GM21786 (cell line): ENCODE data around the gene POU3F3.

Source experiments
- ATAC-seq: cut with Tn5 transposase; IDR thresholded peaks from one replicate; pipeline ENCODE4 v1.9.1; 2021; ENCODE audit not compliant: unreplicated experiment

POU3F3 gene

DNA sequence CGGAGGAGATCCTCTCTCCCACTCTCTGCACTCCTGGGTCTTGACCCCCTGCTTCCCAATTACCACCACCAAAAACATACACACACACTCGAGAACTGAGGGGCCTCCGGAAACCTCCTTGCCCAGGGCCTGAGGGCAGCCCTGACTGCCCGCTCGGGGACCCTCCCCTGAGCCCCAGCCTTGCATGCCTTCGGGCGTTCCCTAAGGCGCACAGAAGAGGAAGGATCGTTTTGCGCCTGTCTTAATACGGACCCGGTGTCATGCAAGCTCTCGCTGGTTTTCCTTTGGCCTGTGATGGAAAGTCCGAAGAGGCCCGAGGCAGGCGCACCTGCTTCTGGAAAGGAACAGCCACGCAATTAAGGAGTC lies 19.8 kb downstream of the POU3F3 start:
- ATAC-seq = no peak

DNA sequence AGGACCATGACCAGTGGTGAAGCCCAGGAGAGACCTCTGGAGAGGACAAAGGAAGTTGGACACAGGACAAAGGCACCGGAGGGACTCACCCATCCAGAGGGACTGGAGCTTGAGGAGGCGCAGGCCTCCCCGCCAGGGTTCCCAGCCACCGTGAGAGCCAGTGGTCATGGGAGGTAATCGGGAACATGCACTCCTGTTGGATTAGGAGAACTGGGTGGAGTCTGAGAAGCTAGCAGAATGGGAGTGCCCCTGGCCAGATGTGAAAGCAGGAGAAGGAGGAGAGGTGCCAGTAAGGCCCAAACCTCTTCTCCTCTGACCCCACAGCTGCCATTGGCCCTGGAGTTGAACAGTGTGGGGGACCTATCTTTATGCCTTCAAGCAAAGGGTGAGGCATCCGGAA lies 20.3 kb downstream of the POU3F3 start:
- ATAC-seq = no peak

DNA sequence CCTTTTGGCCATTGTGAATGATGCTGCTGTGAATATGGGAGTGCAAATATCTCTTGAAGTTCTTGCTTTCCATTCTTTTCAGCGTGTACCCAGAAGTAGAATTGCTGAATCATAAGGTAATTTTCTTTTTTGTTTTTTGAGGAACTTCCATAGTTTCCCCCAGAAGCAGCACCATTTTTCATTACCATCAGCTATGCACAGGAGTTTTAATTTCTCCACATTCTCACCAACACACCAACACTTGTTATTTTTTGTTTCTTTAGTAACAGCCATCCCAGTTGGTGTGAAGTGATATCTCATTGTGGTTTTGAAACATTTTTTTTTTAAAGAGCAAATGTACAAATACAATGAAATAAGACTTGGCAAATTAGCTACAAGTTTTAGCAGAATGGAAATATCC lies 21.3 kb downstream of the POU3F3 start:
- ATAC-seq = no peak

GRCh38 chr2:104876606-104877570 lies 23.0 kb downstream of the POU3F3 start:
- no peak for ATAC-seq

- no peak for ATAC-seq
Observed at GRCh38 chr2:104878863-104879512, 25.1 kb downstream of the POU3F3 start.

GRCh38 chr2:104880076-104880475 lies 26.2 kb downstream of the POU3F3 start:
- ATAC-seq = no peak

- no peak for ATAC-seq
Observed at GRCh38 chr2:104883357-104883756, 29.4 kb downstream of the POU3F3 start.

GRCh38 chr2:104885119-104885782 lies 31.3 kb downstream of the POU3F3 start:
- ATAC-seq = no peak

GRCh38 chr2:104887676-104888075 lies 33.8 kb downstream of the POU3F3 start:
- no peak for ATAC-seq

GRCh38 chr2:104888489-104889258 lies 34.8 kb downstream of the POU3F3 start:
- ATAC-seq = no peak

DNA sequence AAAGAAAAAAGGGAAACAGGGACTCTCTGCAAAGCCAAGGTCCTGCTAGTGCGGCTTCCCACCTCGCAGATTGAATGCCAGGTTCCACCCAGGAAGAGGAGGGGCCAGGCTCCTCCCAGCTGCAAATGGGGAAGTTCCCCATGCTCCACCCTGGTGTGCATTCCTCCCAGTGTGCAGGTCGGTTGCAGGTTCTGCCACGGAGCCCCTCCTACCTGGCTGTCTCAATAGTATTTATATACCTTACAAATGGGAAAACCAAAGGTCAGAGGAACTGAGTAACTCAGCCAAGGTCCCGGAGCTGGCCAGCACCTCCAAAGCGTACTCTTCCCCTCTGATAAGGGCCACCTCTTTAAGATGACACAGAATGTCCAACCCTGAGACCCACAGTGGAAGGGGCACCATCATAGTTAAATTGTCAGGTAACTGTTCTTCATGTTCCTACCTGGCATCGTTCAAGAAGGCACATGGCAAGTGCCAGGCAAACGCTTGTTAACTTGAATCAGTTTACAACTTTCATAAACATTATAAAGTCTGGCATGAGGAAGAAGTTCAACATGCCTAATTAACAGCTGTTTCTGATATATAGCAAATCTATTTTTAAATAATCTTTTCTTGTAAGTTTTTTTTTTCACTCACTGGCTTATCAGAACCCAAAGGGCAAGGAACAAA lies 35.5 kb downstream of the POU3F3 start:
- ATAC-seq = no peak

- no peak for ATAC-seq
Observed at GRCh38 chr2:104889960-104890684, 36.2 kb downstream of the POU3F3 start.

DNA sequence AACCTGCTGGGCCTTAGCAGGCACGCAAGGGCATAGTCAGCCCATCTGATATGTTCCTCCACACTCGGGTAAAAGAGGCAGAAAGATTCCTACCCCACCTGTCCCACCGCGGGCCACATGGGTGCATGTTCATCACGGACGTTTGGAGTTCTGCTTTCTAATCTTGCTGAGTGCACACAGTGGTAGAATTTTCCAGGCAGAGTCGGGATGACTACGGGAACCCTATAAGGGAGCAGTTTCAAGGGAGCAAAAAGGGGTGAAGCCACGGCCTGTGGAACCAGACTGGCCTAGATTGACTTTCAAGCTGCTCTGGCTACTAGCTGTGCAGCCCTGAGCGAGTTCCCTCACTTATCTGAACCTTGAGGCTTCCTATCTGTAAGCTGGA lies 36.8 kb downstream of the POU3F3 start:
- no peak for ATAC-seq

DNA sequence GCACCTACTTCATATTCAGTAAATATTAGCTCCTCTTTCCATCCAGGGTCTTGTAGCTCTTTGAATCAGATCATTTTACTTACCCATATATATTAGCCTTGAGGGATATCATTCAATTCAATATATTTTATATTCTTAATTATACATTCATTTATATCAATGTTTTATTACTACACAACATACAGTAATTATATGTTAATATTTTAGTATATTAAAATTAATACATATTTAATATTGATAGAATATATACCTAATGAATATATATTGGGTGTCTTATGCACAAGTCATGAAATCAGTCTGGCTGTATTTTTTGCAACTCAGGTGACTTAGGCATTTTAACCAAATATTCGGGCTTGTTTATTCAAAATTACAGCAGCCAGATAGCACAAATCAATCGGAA lies 37.2 kb downstream of the POU3F3 start:
- no peak for ATAC-seq

GRCh38 chr2:104896446-104896845 lies 42.5 kb downstream of the POU3F3 start:
- ATAC-seq = no peak

- ATAC-seq = no peak
Observed at GRCh38 chr2:104897515-104898184, 43.7 kb downstream of the POU3F3 start.

DNA sequence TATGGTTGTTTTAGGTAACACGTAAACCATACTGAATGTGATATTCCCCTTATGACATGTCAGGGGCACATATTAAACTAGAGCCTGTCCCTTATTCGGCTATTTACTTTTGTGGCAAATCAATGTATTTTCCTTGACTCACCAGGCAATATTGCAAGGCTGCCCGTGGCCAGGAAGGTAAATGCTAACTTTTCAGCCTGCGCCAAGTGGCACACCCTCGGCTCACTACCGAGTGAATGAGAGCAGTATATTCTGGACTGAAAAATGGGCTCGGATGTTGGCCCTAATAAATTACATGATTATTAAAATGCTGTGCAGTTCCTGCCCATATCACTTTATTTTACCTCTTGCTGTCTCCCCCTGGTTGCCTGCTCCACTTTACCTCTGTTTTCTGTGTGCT lies 46.7 kb downstream of the POU3F3 start:
- ATAC-seq = no peak

- ATAC-seq = no peak
Observed at GRCh38 chr2:104901037-104901881, 47.3 kb downstream of the POU3F3 start.
